ENCODE measurements around the gene ZNF446. TPM values are rescaled to one million over a fixed set of nuclear protein-coding genes. Genes with fewer than 3 reads are reported as not detected.

Gene ZNF446
- total and polyA plus RNA-seq, 10 of the 15 experiments (the other 5 are each of a cell fraction or from before 2014, with no cell fraction given): 0.14 to 6.9 (median 4.1) TPM

- H3K4me3 ChIP-seq: 0 out of 2 replicates have a peak overlapping the region, but pooled peaks have one; percentile 44
- H3K79me2 ChIP-seq (ENCODE audit: control insufficient read depth, insufficient read depth, low read length): peaks cover 29% of the 10 kb centered on the region
- in situ Hi-C loops (cut with MboI) (no loop called here), intact Hi-C loops (cut with micrococcal nuclease; ENCODE audit: unreplicated experiment) (no loop called here)
- ATAC-seq (peak; percentile 1), FAIRE-seq (no peak), DNase-seq (ENCODE audit: low read depth, low spot score) (no peak)
- ChIA-PET POLR2A (interaction anchor here (0.6 to 1.5 kb wide), 7 partner anchors 24 to 72 kb away, joined by 3 to 14 read pairs (median 4); partner anchors contain the start of gene TRIM28), SMC1A (ENCODE audit: uncharacterized antibody, unreplicated experiment) (interaction anchor here (0.8 to 1.2 kb wide), 5 partner anchors 23 to 1048 kb away, joined by 3 to 4 read pairs (median 3); no protein-coding TSS in a partner anchor), RAD21 (ENCODE audit: unreplicated experiment) (interaction anchor here (1.3 to 1.6 kb wide), 2 partner anchors 24 to 66 kb away, joined by 6 to 16 read pairs; no protein-coding TSS in a partner anchor), CTCF (interaction anchor here (1.0 to 2.0 kb wide), 6 partner anchors 13 to 166 kb away, joined by 3 to 22 read pairs (median 7); partner anchors contain the start of genes CHMP2A and MZF1)
- no peak for TF ChIP-seq E2F8 (IDR thresholded peaks at IDR 0.05; ENCODE audit: low read depth, partially characterized antibody)
- no peak for TF ChIP-seq POLR2AphosphoS5 (IDR thresholded peaks at IDR 0.05; ENCODE audit: low read length)
- TF ChIP-seq IRF4 (IDR thresholded peaks at IDR 0.05; ENCODE audit: low read depth, low read length): no peak
- TF ChIP-seq HCFC1 (IDR thresholded peaks at IDR 0.05; ENCODE audit: low read length): no peak
- TF ChIP-seq NFYA (IDR thresholded peaks at IDR 0.05; ENCODE audit: borderline replicate concordance, low read depth, low read length): no peak
- no peak for TF ChIP-seq TCF7 (IDR thresholded peaks at IDR 0.05; ENCODE audit: borderline replicate concordance)
- no TSS peak for BruUV-seq (replicated peaks)
- H3K36me3 ChIP-seq (ENCODE audit: control insufficient read depth in 2 of 2, insufficient read depth in 2 of 2, low read length in 1 of 2): peaks cover 0 to 8% of the 10 kb centered on the region in 2 experiments; a peak in 3 of 4 replicates
- H3K4me1 ChIP-seq (ENCODE audit: control insufficient read depth, insufficient read depth, low read length): peaks cover 22% of the 10 kb centered on the region
- H3K4me2 ChIP-seq (ENCODE audit: control insufficient read depth, insufficient read depth): no peak overlapping the region
- no peak overlapping the region for H2AFZ ChIP-seq (ENCODE audit: control insufficient read depth, low read depth, low read length)
- 0 out of 2 replicates have a peak overlapping the region, but pooled peaks have one; percentile 49 for H3K9ac ChIP-seq (ENCODE audit: control insufficient read depth, insufficient read depth, low read length)
- H3K27me3 ChIP-seq (replicated peaks in 1 of 2; ENCODE audit: control insufficient read depth in 2 of 2, insufficient read depth in 2 of 2, low read length in 1 of 2): no peaks in the 10 kb centered on the region
- WGBS (ENCODE audit: insufficient coverage, insufficient replicate concordance, low lambda C conversion rate, missing lambda C conversion rate): 77% methylated on average over 10 of the region's 10 CpGs
- no peaks in the 10 kb centered on the region; the same call in 2 of the 3 replicates for H3K9me3 ChIP-seq (replicated peaks; ENCODE audit: control insufficient read depth, insufficient read depth, low read length)
- H3K27ac ChIP-seq (ENCODE audit: control insufficient read depth, insufficient read depth): no peak overlapping the region; the same call in 1 of the 2 replicates
- no peaks in the 10 kb centered on the region for H4K20me1 ChIP-seq (ENCODE audit: control insufficient read depth, insufficient read depth)
Observed at GRCh38 chr19:58513213-58513693, 37.1 kb downstream of the ZNF446 start.
